BJ (cell line): ENCODE measurements around the gene PTPRG. TPM values are rescaled to one million over a fixed set of nuclear protein-coding genes. Genes with fewer than 3 reads are reported as not detected.

Source experiments
- CTCF ChIA-PET: fragments of 350-600 bp; formaldehyde crosslinking; extraction: SDS; loops from one replicate; lab custom pipeline; 2021; ENCODE audit warnings: antibody characterized with exemption, inconsistent platforms; lab: Yijun Ruan, JAX
- POLR2A ChIA-PET: fragments of 300-600 bp; sonication (Branson Sonifier 250); formaldehyde crosslinking; extraction: SDS; loops from one replicate; lab custom pipeline; 2021; ENCODE audit warnings: antibody characterized with exemption; lab: Charles Lee
- DNase-seq: peaks from one replicate; pipeline ENCODE4 v3.0.0-alpha.2; 2011; ENCODE audit warnings: low read depth
- H3K27me3 ChIP-seq: 2 replicates; pipeline ENCODE4 v1.6.0; 2011; ENCODE audit warnings: low read length; ENCODE audit not compliant: control insufficient read depth, insufficient read depth
- H3K36me3 ChIP-seq: 2 replicates; pipeline ENCODE4 v1.5.1; 2011; ENCODE audit warnings: low read length; ENCODE audit not compliant: control insufficient read depth, insufficient read depth
- H3K4me3 ChIP-seq: 2 replicates; pipeline ENCODE4 v1.5.1; 2011; ENCODE audit warnings: low read depth, mild to moderate bottlenecking, control low read depth, low read length
- polyA plus RNA-seq: library from polyadenylated mRNA; depleted of rRNA; stranded (reverse); fragments of >200 nt; gene quantifications from 2 replicates; pipeline ENCODE4 v1.2.3, GENCODE V29; 2011
- TF ChIP-seq, protein P1 (sequence below): IDR thresholded peaks from 2 replicates; pipeline ENCODE4 v1.5.1; 2011; ENCODE audit warnings: low read depth, mild to moderate bottlenecking, control low read depth, inconsistent platforms, low read length, moderate library complexity; ENCODE audit not compliant: insufficient read depth

Gene PTPRG
- polyA plus RNA-seq, 1 experiment, result 20.8 TPM

DNA sequence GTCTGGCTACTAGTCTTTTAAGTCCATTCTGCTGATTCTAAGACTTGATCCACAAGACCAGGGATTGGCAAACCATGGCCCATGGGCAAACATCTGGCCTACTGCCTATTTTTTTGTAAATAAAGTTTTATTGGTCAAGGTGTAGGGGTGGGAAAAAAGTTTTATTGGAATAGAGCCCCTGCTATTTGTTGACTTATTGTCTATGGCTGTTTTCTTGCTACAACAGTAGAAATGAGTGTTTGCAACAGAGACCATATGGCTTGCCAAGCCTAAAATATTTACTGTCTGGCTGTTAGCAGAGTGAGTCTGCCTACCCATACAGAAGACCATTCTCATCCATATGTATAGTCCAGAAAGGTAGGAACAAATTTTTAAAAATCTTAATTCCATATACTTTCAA lies 106.4 kb downstream of the PTPRG start:
- CTCF ChIA-PET, result no interaction called here
- POLR2A ChIA-PET, result no interaction called here
- Histone ChIP-seq H3K36me3 (no peaks in the 10 kb centered on the region), H3K27me3 (no peaks in the 10 kb centered on the region), H3K4me3 (no peak overlapping the region)
- DNase-seq, result no peak
- TF ChIP-seq, protein P1, sequence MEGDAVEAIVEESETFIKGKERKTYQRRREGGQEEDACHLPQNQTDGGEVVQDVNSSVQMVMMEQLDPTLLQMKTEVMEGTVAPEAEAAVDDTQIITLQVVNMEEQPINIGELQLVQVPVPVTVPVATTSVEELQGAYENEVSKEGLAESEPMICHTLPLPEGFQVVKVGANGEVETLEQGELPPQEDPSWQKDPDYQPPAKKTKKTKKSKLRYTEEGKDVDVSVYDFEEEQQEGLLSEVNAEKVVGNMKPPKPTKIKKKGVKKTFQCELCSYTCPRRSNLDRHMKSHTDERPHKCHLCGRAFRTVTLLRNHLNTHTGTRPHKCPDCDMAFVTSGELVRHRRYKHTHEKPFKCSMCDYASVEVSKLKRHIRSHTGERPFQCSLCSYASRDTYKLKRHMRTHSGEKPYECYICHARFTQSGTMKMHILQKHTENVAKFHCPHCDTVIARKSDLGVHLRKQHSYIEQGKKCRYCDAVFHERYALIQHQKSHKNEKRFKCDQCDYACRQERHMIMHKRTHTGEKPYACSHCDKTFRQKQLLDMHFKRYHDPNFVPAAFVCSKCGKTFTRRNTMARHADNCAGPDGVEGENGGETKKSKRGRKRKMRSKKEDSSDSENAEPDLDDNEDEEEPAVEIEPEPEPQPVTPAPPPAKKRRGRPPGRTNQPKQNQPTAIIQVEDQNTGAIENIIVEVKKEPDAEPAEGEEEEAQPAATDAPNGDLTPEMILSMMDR, result no peak

DNA sequence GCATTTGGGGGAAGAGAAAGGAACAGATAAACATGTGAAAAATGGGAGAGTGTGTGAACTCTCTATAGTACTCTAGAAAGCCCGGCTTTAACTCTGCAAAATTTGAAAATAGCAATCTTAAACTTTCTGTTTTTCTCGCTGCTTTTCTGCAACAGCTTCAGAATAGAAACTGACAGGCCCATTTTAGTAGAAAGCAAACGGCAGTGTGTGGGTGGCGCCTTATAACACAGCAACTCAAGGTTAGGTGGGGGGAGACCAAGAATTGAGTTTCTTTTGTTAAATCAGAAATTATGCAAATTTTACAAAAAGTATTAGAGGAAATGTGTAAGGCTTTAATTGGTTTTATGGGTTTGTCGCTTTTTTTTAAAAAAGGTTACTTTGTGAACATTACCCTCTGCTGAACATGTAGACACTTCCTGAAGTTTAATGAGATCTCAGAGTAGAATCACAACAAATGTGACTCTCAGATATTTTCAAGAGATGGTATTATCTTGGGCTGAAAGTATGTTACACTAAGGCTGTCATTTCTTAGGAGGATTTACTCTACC lies 107.0 kb downstream of the PTPRG start:
- H3K27me3 ChIP-seq, result no peaks in the 10 kb centered on the region
- CTCF ChIA-PET, result interaction anchor here (1.0 kb wide), 1 partner anchor 11 kb away, joined by 3 read pairs; no protein-coding TSS in a partner anchor
- TF ChIP-seq, protein P1, result no peak
- H3K4me3 ChIP-seq, result no peak overlapping the region
- DNase-seq, result no peak
- H3K36me3 ChIP-seq, result no peaks in the 10 kb centered on the region
- POLR2A ChIA-PET, result no interaction called here

DNA sequence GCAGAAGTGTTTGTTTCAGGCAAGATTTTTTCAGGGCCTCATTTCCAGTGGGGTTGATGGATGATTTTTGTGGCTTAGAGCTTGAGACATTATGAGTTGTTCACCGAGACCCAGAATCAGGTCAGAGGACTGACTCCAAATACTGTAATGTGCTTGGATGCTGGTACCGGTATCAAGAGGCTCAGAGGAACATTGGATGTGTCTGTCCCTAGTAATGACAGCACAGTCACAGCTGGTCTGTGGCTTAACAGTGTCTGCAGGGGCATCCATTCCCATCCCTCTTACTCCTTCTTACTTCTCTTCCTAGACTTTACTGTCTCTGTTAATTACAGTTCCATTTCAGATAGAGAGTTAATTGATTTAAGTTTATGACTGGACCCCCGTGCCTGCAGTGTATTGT lies 107.8 kb downstream of the PTPRG start:
- ChIA-PET POLR2A (no interaction called here), CTCF (interaction anchor here (0.8 to 1.0 kb wide), 2 partner anchors 12 to 13 kb away, joined by 3 to 4 read pairs; no protein-coding TSS in a partner anchor)
- no peak overlapping the region for H3K4me3 ChIP-seq
- DNase-seq, result no peak
- no peaks in the 10 kb centered on the region for H3K27me3 ChIP-seq
- TF ChIP-seq, protein P1, result no peak
- no peaks in the 10 kb centered on the region for H3K36me3 ChIP-seq

DNA sequence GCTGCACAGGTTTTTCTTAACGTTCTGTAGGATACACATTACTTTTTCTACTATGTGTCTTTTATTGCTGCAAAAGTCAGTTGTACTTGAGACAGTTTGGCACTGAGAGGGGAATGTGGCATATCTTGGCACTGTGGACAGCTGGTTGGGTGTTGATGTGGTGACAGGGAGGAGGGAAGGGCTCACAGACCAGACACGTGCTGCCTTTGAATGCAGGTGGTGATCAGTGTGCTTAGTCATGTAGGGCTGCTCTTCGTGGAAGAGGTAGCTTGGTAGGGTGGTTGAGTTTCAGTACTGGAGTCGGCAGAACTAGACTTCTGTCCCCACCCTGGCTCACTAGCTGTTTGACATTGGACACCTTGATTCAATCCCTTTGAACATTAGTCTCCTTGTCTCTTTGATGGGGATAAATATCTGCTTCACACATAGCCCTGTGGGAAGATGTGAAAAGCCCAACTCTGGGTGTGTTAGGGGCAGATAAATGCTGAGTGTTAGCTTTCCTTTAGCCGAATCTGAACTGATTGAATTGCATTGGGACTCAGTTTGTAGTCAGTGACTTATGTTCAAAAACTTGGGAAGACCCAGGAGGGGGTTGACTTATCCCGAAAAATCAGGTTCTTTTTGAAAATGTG lies 108.4 kb downstream of the PTPRG start:
- no peak for DNase-seq
- Histone ChIP-seq H3K4me3 (no peak overlapping the region), H3K36me3 (no peaks in the 10 kb centered on the region), H3K27me3 (no peaks in the 10 kb centered on the region)
- TF ChIP-seq, protein P1, result no peak
- POLR2A ChIA-PET, result no interaction called here
- CTCF ChIA-PET, result interaction anchor here (0.8 to 1.0 kb wide), 2 partner anchors 12 to 13 kb away, joined by 3 to 4 read pairs; no protein-coding TSS in a partner anchor

DNA sequence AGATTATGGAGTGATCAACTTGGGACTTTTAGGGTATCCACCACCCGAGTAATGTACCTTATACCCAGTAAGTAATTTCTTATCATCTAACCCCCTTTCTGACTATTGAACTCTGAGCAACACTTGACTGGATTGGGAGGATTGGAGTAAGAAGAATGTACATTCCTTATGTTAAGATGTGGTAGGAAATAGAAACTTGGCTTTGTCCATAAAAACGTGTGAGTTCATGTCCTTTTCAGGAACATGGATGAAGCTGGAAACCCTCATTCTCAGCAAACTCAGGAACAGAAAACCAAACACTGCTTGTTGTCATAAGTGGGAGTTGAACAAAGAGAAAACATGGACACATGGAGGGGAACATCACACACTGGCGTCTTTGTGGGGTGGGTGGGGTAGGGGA lies 112.3 kb downstream of the PTPRG start:
- TF ChIP-seq, protein P1, result no peak
- POLR2A ChIA-PET, result no interaction called here
- CTCF ChIA-PET, result interaction anchor here (1.0 kb wide), 1 partner anchor 9 kb away, joined by 3 read pairs; no protein-coding TSS in a partner anchor
- H3K4me3 ChIP-seq, result no peak overlapping the region
- no peaks in the 10 kb centered on the region for H3K27me3 ChIP-seq
- DNase-seq, result no peak
- H3K36me3 ChIP-seq, result no peaks in the 10 kb centered on the region
